ENCODE results near the gene FHOD3.

GRCh38 chr18:36314098-36314497 lies 16.6 kb downstream of the FHOD3 start:
- TF ChIP-seq POLR2A (IDR thresholded peaks at IDR 0.05) (no peak), CTCF (IDR thresholded peaks at IDR 0.05) (no peak)
